ENCODE data around the gene ALS2CL.
"Not testable (repeated sequence)": the region's sequence is repeated elsewhere in the genome, so short reads cannot be mapped to it uniquely, and the experiment has no call there.

ALS2CL gene

DNA sequence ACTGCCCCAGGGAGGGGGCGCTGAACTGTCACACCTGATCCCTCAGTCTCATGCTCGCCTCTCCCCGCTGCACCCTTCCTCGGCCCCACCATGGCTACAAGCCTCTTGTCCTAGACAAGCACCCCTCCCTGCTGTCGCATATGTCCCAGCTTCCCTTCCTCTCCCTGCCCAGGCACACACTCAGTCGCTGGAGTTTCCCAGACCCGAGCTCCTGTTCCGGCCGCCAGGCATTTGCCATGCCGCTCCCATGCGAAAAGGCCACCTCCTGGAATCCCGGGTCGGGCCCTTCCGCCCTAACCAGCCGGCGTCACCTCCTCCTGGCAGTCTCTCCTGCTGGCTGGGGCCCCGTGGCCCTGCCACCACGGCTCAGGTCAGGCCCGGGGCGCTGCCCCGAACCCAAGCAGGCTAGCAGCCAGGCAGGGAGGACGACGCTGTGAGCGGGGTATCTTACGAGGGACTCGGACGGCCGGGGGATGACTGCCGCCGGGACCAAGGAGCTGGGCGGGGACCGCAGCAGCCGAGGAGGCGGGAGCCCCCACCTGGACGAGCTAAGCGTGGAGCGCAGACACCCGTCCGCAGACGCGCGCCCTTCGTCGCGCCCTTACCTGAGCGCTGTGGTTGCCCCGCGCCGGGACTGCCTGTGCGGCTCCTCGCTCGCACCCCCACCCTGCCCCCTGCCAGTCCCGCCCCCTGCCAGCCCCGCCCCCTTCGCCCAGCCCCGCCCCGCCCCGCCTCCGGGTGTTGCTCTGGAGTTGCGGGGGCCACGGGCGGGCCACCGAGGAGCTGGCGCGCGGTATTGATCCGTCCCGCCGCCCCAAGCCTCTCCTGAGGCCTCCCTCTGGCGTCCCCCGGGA, at the start of gene ALS2CL:
Gene ALS2CL (minus strand): TSS at position 642 of the 854 bp plus-strand sequence. CDS start 4,239 bp downstream, outside the sequence.
- H3K4me1 ChIP-seq (ENCODE audit: insufficient read depth, low read length), result peaks cover 9% of the 10 kb centered on the region; the same call in 1 of the 2 replicates
- no peaks in the 10 kb centered on the region for H3K9me3 ChIP-seq (ENCODE audit: control insufficient read depth, insufficient read depth, low read length)
- no peaks in the 10 kb centered on the region for H3K36me3 ChIP-seq (ENCODE audit: insufficient read depth, low read length)
- H3K9ac ChIP-seq (ENCODE audit: low read depth, low read length), result peak within 1 kb of the TSS; percentile 85

GRCh38 chr3:46742992-46743585, 49.6 kb upstream of the ALS2CL start:
- H3K4me1 ChIP-seq (ENCODE audit: insufficient read depth, low read length), result peaks cover 2% of the 10 kb centered on the region; the same call in 1 of the 2 replicates
- H3K9me3 ChIP-seq (ENCODE audit: control insufficient read depth, insufficient read depth, low read length), result no peaks in the 10 kb centered on the region
- no peaks in the 10 kb centered on the region for H3K36me3 ChIP-seq (ENCODE audit: insufficient read depth, low read length)
- no peak overlapping the region for H3K9ac ChIP-seq (ENCODE audit: low read depth, low read length)

GRCh38 chr3:46739565-46739964, 46.1 kb upstream of the ALS2CL start:
- not testable (repeated sequence) for H3K4me1 ChIP-seq (ENCODE audit: insufficient read depth, low read length); H3K9me3 ChIP-seq (ENCODE audit: control insufficient read depth, insufficient read depth, low read length); H3K9ac ChIP-seq (ENCODE audit: low read depth, low read length); H3K36me3 ChIP-seq (ENCODE audit: insufficient read depth, low read length)

- Histone ChIP-seq H3K4me1 (ENCODE audit: insufficient read depth, low read length) (no peaks in the 10 kb centered on the region), H3K36me3 (ENCODE audit: insufficient read depth, low read length) (no peaks in the 10 kb centered on the region), H3K9ac (ENCODE audit: low read depth, low read length) (no peak overlapping the region), H3K9me3 (ENCODE audit: control insufficient read depth, insufficient read depth, low read length) (no peaks in the 10 kb centered on the region)
Observed at GRCh38 chr3:46737329-46737731, 43.9 kb upstream of the ALS2CL start.

DNA sequence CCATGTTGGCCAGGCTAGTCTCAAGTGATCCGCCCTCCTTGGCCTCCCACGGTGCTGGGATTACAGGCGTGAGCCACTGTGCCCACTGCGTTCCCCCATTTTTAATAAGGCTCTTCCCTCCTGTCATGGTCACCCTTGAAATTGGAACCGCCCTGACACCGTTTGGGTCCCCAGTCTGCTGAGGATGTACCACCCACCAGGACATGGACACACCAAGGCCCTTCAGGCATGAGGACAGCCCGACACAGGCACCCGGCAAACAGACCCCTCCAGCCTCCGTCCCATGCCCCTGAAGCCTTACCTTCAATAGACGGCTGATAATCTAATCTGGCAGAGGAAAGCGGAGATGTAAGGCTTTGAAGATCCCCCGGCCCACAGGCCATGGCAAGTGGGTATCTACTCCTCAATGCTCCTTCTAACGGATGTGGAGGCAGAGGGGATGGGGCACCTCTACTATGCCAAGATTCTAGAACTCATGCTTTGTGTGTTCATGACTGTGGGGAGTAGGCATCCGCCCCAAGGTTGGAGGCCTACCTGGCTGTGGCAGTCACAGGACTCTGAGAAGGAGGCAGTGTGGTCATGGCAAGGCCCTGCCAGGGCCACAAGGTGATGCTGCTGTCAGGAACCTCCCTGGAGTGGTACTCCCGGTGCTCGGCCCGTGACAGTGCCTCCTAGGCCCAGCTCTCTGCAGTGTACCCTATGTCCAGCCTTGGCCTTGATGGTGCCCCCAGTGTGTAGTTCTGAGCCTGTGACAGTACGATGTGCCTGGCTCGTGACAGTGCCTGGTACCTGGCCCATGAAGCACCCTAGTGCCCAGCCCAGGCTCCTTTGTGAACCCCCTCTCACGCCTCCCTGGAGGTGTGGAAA, 42.8 kb upstream of the ALS2CL start:
- Histone ChIP-seq H3K4me1 (ENCODE audit: insufficient read depth, low read length) (no peaks in the 10 kb centered on the region), H3K9ac (ENCODE audit: low read depth, low read length) (no peak overlapping the region), H3K36me3 (ENCODE audit: insufficient read depth, low read length) (no peaks in the 10 kb centered on the region), H3K9me3 (ENCODE audit: control insufficient read depth, insufficient read depth, low read length) (no peaks in the 10 kb centered on the region)

- Histone ChIP-seq H3K4me1 (ENCODE audit: insufficient read depth, low read length) (no peaks in the 10 kb centered on the region), H3K36me3 (ENCODE audit: insufficient read depth, low read length) (no peaks in the 10 kb centered on the region), H3K9ac (ENCODE audit: low read depth, low read length) (no peak overlapping the region), H3K9me3 (ENCODE audit: control insufficient read depth, insufficient read depth, low read length) (no peaks in the 10 kb centered on the region)
Observed at GRCh38 chr3:46734773-46735172, 41.3 kb upstream of the ALS2CL start.

GRCh38 chr3:46733026-46733800, 39.7 kb upstream of the ALS2CL start:
- Histone ChIP-seq H3K9ac (ENCODE audit: low read depth, low read length) (no peak overlapping the region), H3K36me3 (ENCODE audit: insufficient read depth, low read length) (no peaks in the 10 kb centered on the region), H3K4me1 (ENCODE audit: insufficient read depth, low read length) (no peaks in the 10 kb centered on the region), H3K9me3 (ENCODE audit: control insufficient read depth, insufficient read depth, low read length) (no peaks in the 10 kb centered on the region)

GRCh38 chr3:46731795-46732194, 38.3 kb upstream of the ALS2CL start:
- H3K36me3 ChIP-seq (ENCODE audit: insufficient read depth, low read length), result no peaks in the 10 kb centered on the region
- H3K9ac ChIP-seq (ENCODE audit: low read depth, low read length), result no peak overlapping the region
- H3K4me1 ChIP-seq (ENCODE audit: insufficient read depth, low read length), result no peaks in the 10 kb centered on the region
- H3K9me3 ChIP-seq (ENCODE audit: control insufficient read depth, insufficient read depth, low read length), result no peaks in the 10 kb centered on the region

DNA sequence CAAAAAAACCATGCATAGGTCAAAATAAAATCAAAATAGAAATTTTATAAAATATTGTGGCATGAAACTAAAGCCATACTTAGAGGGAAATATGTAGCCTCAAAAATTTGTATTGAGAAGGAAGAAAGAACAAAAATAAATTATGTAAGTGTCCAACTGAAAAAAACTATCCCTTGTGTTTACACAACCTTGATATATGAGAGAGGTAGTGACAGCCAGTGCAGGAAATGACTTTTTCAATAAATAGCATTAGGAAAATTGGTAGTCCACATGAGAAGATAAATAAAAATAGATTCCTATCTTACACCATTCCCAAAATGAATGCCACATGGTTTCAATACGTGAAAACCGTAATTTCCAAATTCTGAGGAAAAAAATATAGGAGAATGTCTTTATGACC, 37.3 kb upstream of the ALS2CL start:
- H3K9ac ChIP-seq (ENCODE audit: low read depth, low read length), result no peak overlapping the region
- no peaks in the 10 kb centered on the region for H3K9me3 ChIP-seq (ENCODE audit: control insufficient read depth, insufficient read depth, low read length)
- 0 out of 2 replicates have a peak, but pooled peaks cover 5% of the 10 kb centered on the region for H3K4me1 ChIP-seq (ENCODE audit: insufficient read depth, low read length)
- H3K36me3 ChIP-seq (ENCODE audit: insufficient read depth, low read length), result no peaks in the 10 kb centered on the region

- H3K9ac ChIP-seq (ENCODE audit: low read depth, low read length), result no peak overlapping the region
Observed at GRCh38 chr3:46729038-46729437, 35.6 kb upstream of the ALS2CL start.

GRCh38 chr3:46725621-46726314, 32.3 kb upstream of the ALS2CL start:
- Histone ChIP-seq H3K9ac (ENCODE audit: low read depth, low read length) (no peak overlapping the region), H3K9me3 (ENCODE audit: control insufficient read depth, insufficient read depth, low read length) (no peaks in the 10 kb centered on the region), H3K36me3 (ENCODE audit: insufficient read depth, low read length) (no peaks in the 10 kb centered on the region), H3K4me1 (ENCODE audit: insufficient read depth, low read length) (0 out of 2 replicates have a peak, but pooled peaks cover 5% of the 10 kb centered on the region)

More at GRCh38 chr3:46729038-46729437, 35.6 kb upstream of the ALS2CL start:
- no peaks in the 10 kb centered on the region for H3K36me3 ChIP-seq (ENCODE audit: insufficient read depth, low read length)
- no peaks in the 10 kb centered on the region for H3K9me3 ChIP-seq (ENCODE audit: control insufficient read depth, insufficient read depth, low read length)
- 0 out of 2 replicates have a peak, but pooled peaks cover 5% of the 10 kb centered on the region for H3K4me1 ChIP-seq (ENCODE audit: insufficient read depth, low read length)

DNA sequence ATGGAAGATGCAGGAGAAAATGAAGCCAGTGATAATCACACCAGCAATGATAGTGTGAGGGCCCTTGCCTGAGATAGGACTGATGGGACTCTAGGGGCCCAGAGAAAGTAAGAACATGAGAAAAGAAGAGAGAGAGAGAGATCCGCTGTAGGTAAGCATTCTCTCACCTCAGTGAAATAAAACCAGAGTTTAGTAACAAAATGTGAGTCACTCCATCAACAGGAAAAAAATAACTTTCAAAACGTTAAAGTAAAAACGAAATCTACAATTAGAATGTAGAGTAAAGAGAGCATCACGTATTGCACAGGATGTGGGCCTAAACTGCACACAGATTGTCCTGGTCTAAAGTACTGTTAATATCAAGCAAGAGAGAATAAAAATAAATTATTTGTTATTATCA, 30.9 kb upstream of the ALS2CL start:
- 0 out of 2 replicates have a peak, but pooled peaks cover 5% of the 10 kb centered on the region for H3K4me1 ChIP-seq (ENCODE audit: insufficient read depth, low read length)
- H3K36me3 ChIP-seq (ENCODE audit: insufficient read depth, low read length), result no peaks in the 10 kb centered on the region
- H3K9me3 ChIP-seq (ENCODE audit: control insufficient read depth, insufficient read depth, low read length), result no peaks in the 10 kb centered on the region
- no peak overlapping the region for H3K9ac ChIP-seq (ENCODE audit: low read depth, low read length)

DNA sequence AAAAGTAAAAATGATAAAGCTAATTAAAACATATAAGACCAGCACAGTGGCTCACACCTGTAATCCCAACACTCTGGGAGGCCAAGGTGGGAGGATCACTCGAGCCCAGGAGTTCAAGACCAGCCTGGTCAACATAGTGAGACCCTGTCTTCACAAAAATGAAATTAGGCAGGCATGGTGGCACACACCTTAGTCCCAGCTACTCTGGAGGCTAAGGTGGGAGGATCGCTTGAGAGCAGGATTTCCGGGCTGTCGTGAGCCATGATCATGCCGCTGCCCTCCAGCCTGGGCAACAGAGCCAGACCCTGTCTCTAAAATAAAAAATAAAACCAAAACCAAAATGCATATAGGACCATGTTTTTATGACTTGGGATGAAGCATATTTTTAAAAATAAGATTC, 29.0 kb upstream of the ALS2CL start:
- Histone ChIP-seq H3K9me3 (ENCODE audit: control insufficient read depth, insufficient read depth, low read length) (no peaks in the 10 kb centered on the region), H3K9ac (ENCODE audit: low read depth, low read length) (no peak overlapping the region), H3K4me1 (ENCODE audit: insufficient read depth, low read length) (0 out of 2 replicates have a peak, but pooled peaks cover 5% of the 10 kb centered on the region), H3K36me3 (ENCODE audit: insufficient read depth, low read length) (no peaks in the 10 kb centered on the region)

Measured in ES-I3 (cell line).